ENCODE measurements around the gene SWT1. TPM values are rescaled to one million over a fixed set of nuclear protein-coding genes. Genes with fewer than 3 reads are reported as not detected.

Gene SWT1
- total RNA-seq, 1 donor from 2014 or later = 5.2 TPM

DNA sequence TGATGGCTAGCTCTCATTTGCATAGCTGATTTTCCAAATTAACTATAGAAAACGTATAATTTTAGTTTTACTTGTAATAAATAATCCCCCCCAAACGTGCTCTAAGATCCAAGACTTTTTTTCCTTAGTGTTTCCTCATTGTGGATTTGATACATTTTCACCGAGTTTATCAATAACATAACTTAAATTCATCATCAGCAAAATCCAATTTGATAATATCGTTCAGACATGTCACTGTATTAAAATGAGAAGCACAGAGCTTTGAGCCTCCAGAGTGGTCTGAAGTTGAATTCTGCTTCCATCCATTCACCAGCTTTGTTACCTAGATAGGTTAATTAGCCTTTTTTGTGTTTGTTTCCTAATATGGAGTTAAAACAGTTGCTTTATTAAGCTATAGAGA, 108.3 kb downstream of the SWT1 start:
- ATAC-seq = no peak
- DNase-seq (ENCODE audit: missing footprints) = no peak
- intact Hi-C loops (cut with DNase I) = no loop called here

DNA sequence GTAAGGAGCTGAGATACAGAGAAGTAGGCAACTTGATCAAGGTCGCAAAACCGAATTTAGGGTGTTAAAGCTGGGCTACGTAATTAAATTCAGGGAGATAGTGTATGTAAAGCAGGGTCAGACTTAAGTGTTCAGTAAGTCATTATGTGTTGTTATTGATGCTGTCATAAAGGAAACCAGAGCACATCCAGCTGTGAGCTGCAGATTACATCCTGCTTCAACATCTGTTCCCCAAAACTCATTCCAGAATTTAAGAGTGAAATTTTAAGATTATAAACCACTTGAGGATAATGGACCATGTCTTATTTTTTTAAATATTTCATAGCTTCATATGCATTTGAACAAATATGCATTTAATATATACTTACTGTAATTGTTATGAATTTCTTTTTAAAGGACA, 110.3 kb downstream of the SWT1 start:
- no peak for DNase-seq (ENCODE audit: missing footprints)
- ATAC-seq = no peak
- intact Hi-C loops (cut with DNase I) = no loop called here

GRCh38 chr1:185267701-185268100, 110.7 kb downstream of the SWT1 start:
- intact Hi-C loops (cut with DNase I) = no loop called here
- ATAC-seq = no peak
- DNase-seq (ENCODE audit: missing footprints) = no peak

- DNase-seq (ENCODE audit: missing footprints) (no peak), ATAC-seq (no peak)
- intact Hi-C loops (cut with DNase I) = no loop called here
Measured at GRCh38 chr1:185268352-185268751, 111.4 kb downstream of the SWT1 start.

GRCh38 chr1:185271921-185272320, 115.0 kb downstream of the SWT1 start:
- intact Hi-C loops (cut with DNase I) = no loop called here
- no peak for ATAC-seq
- DNase-seq (ENCODE audit: missing footprints) = no peak

DNA sequence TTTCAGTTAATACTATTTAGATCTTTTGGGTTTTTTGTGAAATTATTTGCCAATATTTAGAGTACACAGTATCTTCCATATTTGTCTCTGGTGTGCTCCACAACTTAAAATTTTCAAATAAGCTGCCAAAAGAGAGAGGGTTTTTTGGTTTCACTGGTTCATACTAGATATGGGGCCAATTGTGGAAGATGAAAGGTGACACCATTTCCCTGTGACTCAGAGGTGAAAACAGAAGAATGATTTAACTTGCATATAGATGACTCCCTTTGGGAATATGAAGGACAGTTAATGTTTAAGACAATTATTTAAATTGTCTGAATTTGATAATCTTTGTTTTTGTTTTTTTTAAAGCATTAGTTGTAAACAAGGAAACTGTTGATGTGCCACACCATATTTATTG, 122.6 kb downstream of the SWT1 start:
- ATAC-seq (no peak), DNase-seq (ENCODE audit: missing footprints) (no peak)
- intact Hi-C loops (cut with DNase I) = no loop called here

- intact Hi-C loops (cut with DNase I) = no loop called here
- DNase-seq (ENCODE audit: missing footprints) (no peak), ATAC-seq (no peak)
Measured at GRCh38 chr1:185280589-185280988, 123.6 kb downstream of the SWT1 start.

- DNase-seq (ENCODE audit: missing footprints) (no peak), ATAC-seq (no peak)
- intact Hi-C loops (cut with DNase I) = no loop called here
Measured at GRCh38 chr1:185281245-185281644, 124.3 kb downstream of the SWT1 start.

DNA sequence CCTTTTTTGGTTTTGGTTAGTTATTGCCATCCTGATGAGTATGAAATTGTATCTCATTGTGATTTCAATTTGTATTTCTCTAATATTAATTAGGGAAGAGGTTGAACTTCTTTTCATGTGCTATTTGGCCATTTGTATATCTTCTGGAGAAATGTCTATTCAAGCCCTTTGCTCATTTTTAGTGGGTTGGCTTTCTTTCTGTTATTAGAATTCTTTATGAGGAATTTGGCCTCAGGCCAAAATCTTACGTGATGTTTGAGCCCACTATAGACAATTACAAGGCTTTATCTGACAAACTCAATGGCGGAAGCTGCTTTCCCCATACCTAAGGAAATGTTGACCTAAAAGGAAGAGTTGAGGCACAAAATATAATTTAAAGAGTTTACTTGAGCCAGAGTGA, 127.1 kb downstream of the SWT1 start:
- ATAC-seq = no peak
- intact Hi-C loops (cut with DNase I) = no loop called here
- DNase-seq (ENCODE audit: missing footprints) = no peak

DNA sequence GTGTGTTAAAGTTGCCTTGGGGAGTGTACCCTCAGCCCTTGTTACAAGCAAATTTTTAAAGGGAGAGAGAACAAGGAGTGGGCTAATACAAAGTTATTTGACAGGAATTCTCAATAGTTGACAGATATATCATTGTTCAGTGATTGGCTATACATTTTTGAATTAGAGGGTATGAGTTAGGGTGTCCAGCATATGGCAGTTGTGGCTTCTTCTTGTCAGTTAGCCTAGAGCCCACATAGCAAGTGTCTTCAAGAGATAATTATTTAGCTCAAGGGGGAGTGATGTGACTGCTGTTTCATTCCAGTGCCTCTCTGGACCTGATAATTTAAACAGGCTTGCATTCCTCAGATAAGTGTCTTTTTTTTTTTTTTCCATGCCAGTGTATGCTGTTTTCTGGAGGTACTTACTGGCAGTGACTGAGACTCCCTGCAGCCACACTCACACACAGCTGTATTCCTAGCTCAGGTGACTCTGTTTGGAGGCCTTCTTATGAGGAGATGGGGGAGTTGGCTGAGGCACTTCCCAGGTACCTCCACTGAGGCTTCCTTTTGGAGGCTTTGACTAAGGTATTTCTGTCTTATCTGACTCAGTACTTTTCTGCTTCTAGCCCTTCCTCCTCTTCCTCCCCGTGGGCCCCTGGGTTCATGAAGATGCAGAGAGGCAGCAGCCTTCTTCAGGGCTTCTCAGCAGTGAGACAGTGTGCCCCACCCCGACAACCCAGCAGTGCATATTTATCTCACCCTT, 127.7 kb downstream of the SWT1 start:
- DNase-seq (ENCODE audit: missing footprints) (no peak), ATAC-seq (peak; percentile 44)
- intact Hi-C loops (cut with DNase I) = no loop called here

DNA sequence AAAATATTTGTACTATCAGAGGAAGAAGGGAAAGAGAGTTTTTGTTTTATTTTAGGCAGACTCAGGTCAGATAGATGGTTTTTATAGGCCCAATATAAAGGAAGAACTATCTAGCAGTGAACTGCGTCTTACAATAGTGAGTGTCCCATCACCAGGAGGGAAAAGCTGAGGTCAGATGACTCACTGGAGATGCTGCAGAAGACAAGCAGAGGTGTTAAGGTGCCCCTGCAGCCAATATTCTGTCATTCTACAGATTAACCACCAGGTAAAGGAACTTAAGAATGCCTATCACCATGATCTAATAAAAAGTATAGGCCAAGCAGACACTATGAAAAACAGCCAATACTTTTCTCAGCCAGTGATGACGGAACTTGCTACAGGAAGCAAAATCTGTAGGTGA, 130.5 kb downstream of the SWT1 start:
- intact Hi-C loops (cut with DNase I) = no loop called here

DNA sequence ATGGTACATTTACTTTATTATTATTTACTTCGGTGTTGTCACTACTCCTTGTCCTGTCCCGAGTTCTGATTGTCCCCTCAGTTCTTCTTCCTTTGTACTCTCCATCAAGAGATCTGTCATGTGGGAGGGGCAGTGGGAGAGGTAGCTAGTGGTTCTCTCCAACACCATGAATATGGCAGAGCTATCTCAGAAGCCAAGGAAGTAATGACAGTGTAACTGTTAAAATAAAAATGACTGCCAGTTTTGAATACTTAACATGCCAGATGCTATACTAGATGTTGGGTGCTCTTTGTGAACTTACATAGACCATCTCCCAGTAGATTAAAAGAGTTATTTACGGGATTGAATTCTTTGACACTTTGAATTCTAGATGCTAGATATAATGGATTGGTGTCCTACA, 131.5 kb downstream of the SWT1 start:
- ATAC-seq (no peak), DNase-seq (ENCODE audit: missing footprints) (no peak)
- intact Hi-C loops (cut with DNase I) = no loop called here

More for the DNA sequence above, 130.5 kb downstream of the SWT1 start:
- ATAC-seq = no peak
- no peak for DNase-seq (ENCODE audit: missing footprints)

DNA sequence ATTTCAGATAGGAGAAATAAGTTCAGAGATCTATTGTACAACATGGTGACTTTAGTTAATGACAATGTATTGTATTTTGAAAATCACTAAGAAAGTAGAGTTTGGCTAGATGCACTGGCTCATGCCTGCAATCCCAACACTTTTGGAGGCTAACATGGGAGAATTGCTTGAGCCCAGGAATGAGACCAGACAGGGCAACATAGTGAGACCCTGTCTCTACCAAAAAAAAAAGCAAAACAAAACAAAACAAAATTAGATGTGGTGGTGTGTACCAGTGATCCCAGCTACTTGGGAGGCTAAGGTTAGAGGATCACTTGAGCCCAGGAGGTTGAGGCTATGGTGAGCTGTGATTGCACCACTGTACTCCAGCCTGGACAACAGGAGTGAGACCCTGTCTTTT, 132.9 kb downstream of the SWT1 start:
- ATAC-seq = no peak
- DNase-seq (ENCODE audit: missing footprints) = no peak
- intact Hi-C loops (cut with DNase I) = no loop called here

DNA sequence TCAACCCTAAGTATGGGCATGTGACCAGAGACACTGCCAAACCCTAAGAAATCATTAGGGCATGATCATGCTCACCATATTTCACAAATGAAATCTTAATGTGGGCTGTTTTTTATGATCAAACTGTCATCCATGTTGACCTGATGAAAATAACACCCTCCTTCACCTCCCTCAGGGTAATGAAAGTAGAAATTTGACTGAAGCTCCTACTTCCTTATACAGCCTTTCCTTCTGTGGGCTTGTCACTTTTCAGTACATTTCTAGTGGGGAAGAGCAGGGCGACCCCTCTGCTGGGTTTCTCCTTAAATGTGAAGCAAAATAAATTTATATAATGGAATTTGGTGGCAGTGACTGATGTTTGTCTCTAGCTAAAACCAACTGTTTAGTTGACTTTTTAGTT, 134.2 kb downstream of the SWT1 start:
- intact Hi-C loops (cut with DNase I) = no loop called here
- no peak for ATAC-seq
- DNase-seq (ENCODE audit: missing footprints) = no peak

- DNase-seq (ENCODE audit: missing footprints) = no peak
- ATAC-seq = no peak
- intact Hi-C loops (cut with DNase I) = no loop called here
Measured at GRCh38 chr1:185291652-185292051, 134.7 kb downstream of the SWT1 start.

DNA sequence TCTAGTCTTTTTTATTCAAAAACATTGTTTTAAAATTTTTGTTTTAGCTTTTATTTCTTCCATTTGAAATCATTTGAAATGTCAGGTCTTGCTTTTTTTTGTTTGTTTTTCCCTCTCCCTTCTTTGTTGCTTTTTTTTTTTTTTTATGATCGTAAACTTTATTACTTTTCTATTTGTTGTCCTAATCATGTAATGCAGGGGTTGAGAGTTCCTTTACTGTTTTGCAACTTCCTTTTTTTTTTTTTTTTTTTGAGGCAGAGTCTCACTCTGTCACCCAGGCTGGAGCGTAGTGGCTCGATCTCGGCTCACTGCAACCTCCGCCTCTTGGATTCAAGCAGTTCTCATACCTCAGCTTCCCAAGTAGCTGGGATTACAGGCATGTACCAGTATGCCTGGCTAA, 135.3 kb downstream of the SWT1 start:
- intact Hi-C loops (cut with DNase I) = no loop called here
- DNase-seq (ENCODE audit: missing footprints) (peak; percentile 64), ATAC-seq (peak; percentile 40)

DNA sequence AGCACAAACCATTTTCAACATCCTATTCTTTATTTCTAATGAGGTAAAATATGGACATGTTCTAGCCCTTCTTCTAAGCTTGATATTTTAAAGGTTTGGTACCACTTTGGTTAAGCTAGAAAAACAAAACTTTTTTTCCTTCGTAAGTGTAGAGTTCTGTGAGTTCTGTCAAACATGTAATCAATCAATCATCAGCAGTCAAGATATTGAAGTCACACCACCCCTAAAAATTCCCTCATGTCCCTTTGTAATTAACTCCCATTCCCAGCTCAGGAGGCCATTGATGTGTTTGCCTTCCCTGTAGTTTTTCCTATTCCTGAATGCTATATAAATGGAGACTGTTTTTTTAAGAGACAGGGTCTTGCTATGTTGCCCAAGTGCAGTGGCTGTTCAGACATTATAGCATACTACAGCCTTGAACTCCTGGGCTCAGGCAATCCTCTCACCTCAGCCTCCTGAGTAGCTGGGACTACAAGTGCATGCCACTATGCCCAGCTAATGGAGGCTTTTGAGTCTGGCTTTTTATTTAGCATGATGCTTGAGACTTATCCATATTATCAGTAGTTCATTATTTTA, 137.1 kb downstream of the SWT1 start:
- intact Hi-C loops (cut with DNase I) = no loop called here
- ATAC-seq (no peak), DNase-seq (ENCODE audit: missing footprints) (no peak)

GRCh38 chr1:185295091-185295490, 138.1 kb downstream of the SWT1 start:
- DNase-seq (ENCODE audit: missing footprints) = no peak
- no peak for ATAC-seq
- intact Hi-C loops (cut with DNase I) = no loop called here

GRCh38 chr1:185297982-185298381, 141.0 kb downstream of the SWT1 start:
- DNase-seq (ENCODE audit: missing footprints) = no peak

GRCh38 chr1:185300152-185300551, 143.2 kb downstream of the SWT1 start:
- DNase-seq (ENCODE audit: missing footprints) = no peak
- intact Hi-C loops (cut with DNase I) = no loop called here
- no peak for ATAC-seq

More at GRCh38 chr1:185297982-185298381, 141.0 kb downstream of the SWT1 start:
- no peak for ATAC-seq
- intact Hi-C loops (cut with DNase I) = no loop called here

- intact Hi-C loops (cut with DNase I) = no loop called here
- DNase-seq (ENCODE audit: missing footprints) = no peak
- no peak for ATAC-seq
Measured at GRCh38 chr1:185305419-185305818, 148.5 kb downstream of the SWT1 start.
